Measurements from ENCODE around the gene BEND6. TPM values are rescaled to one million over a fixed set of nuclear protein-coding genes. Genes with fewer than 3 reads are reported as not detected.

BEND6 gene
- total RNA-seq, 1 donor from 2014 or later: 2.7 TPM

GRCh38 chr6:56913285-56914074 lies 41.4 kb upstream of the BEND6 start:
- no peak overlapping the region for H3K4me3 ChIP-seq (ENCODE audit: low read depth, low read length)
- no peaks in the 10 kb centered on the region for H3K27me3 ChIP-seq (ENCODE audit: control insufficient read depth, insufficient read depth, low read length)
- no peaks in the 10 kb centered on the region for H3K36me3 ChIP-seq (ENCODE audit: control insufficient read depth, insufficient read depth, low read length)
- TF ChIP-seq, protein P1, sequence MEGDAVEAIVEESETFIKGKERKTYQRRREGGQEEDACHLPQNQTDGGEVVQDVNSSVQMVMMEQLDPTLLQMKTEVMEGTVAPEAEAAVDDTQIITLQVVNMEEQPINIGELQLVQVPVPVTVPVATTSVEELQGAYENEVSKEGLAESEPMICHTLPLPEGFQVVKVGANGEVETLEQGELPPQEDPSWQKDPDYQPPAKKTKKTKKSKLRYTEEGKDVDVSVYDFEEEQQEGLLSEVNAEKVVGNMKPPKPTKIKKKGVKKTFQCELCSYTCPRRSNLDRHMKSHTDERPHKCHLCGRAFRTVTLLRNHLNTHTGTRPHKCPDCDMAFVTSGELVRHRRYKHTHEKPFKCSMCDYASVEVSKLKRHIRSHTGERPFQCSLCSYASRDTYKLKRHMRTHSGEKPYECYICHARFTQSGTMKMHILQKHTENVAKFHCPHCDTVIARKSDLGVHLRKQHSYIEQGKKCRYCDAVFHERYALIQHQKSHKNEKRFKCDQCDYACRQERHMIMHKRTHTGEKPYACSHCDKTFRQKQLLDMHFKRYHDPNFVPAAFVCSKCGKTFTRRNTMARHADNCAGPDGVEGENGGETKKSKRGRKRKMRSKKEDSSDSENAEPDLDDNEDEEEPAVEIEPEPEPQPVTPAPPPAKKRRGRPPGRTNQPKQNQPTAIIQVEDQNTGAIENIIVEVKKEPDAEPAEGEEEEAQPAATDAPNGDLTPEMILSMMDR (IDR thresholded peaks at IDR 0.05; ENCODE audit: insufficient read depth, low read length, poor library complexity, severe bottlenecking): no peak
- DNase-seq (ENCODE audit: low read depth): no peak

GRCh38 chr6:56914798-56915658 lies 39.9 kb upstream of the BEND6 start:
- TF ChIP-seq, protein P1 (IDR thresholded peaks at IDR 0.05; ENCODE audit: insufficient read depth, low read length, poor library complexity, severe bottlenecking): no peak
- DNase-seq (ENCODE audit: low read depth): no peak
- no peaks in the 10 kb centered on the region for H3K36me3 ChIP-seq (ENCODE audit: control insufficient read depth, insufficient read depth, low read length)
- H3K4me3 ChIP-seq (ENCODE audit: low read depth, low read length): no peak overlapping the region
- H3K27me3 ChIP-seq (ENCODE audit: control insufficient read depth, insufficient read depth, low read length): no peaks in the 10 kb centered on the region

GRCh38 chr6:56915832-56916231 lies 39.1 kb upstream of the BEND6 start:
- TF ChIP-seq, protein P1 (IDR thresholded peaks at IDR 0.05; ENCODE audit: insufficient read depth, low read length, poor library complexity, severe bottlenecking): no peak

GRCh38 chr6:56916849-56917551 lies 37.9 kb upstream of the BEND6 start:
- TF ChIP-seq, protein P1 (IDR thresholded peaks at IDR 0.05; ENCODE audit: insufficient read depth, low read length, poor library complexity, severe bottlenecking): no peak
- Histone ChIP-seq H3K4me3 (ENCODE audit: low read depth, low read length) (no peak overlapping the region), H3K36me3 (ENCODE audit: control insufficient read depth, insufficient read depth, low read length) (no peaks in the 10 kb centered on the region), H3K27me3 (ENCODE audit: control insufficient read depth, insufficient read depth, low read length) (no peaks in the 10 kb centered on the region)
- DNase-seq (ENCODE audit: low read depth): no peak

More at GRCh38 chr6:56915832-56916231, 39.1 kb upstream of the BEND6 start:
- H3K4me3 ChIP-seq (ENCODE audit: low read depth, low read length): no peak overlapping the region
- no peaks in the 10 kb centered on the region for H3K27me3 ChIP-seq (ENCODE audit: control insufficient read depth, insufficient read depth, low read length)
- H3K36me3 ChIP-seq (ENCODE audit: control insufficient read depth, insufficient read depth, low read length): no peaks in the 10 kb centered on the region
- DNase-seq (ENCODE audit: low read depth): no peak

DNA sequence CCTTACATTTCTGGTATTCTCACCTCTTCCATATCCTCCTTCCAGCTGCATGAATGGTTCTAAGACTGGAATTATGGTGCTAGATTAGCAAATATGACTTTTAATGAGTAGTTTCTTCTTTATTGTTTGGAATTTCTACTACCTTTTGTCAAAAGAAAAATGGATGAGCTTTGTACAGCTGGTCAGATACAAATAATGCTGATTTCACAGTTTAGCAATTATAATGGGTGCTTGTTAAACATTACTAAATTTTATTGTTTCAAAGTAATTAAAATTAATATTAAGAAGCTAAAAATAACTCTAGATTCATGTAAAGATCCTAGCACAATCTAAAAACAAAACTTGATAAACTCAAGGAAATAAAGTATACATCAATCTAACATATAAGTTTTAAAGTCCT lies 32.3 kb upstream of the BEND6 start:
- Histone ChIP-seq H3K4me3 (ENCODE audit: low read depth, low read length) (no peak overlapping the region), H3K27me3 (ENCODE audit: control insufficient read depth, insufficient read depth, low read length) (no peaks in the 10 kb centered on the region), H3K36me3 (ENCODE audit: control insufficient read depth, insufficient read depth, low read length) (no peaks in the 10 kb centered on the region)
- DNase-seq (ENCODE audit: low read depth): no peak
- TF ChIP-seq, protein P1 (IDR thresholded peaks at IDR 0.05; ENCODE audit: insufficient read depth, low read length, poor library complexity, severe bottlenecking): no peak

Measured in kidney epithelial cell (primary cell).